ENCODE measurements around the gene SLC6A2.

Gene SLC6A2

GRCh38 chr16:55728797-55729196 lies 73.0 kb downstream of the SLC6A2 start:
- H3K27ac ChIP-seq (ENCODE audit: low read length), result no peak overlapping the region
- ATAC-seq (ENCODE audit: insufficient read depth, low read depth) (no peak), DNase-seq (no peak)
- H3K36me3 ChIP-seq (ENCODE audit: insufficient read depth, low read length), result no peaks in the 10 kb centered on the region
- no peak overlapping the region for H3K9ac ChIP-seq (ENCODE audit: low read depth, low read length)
- no peak overlapping the region for H3K4me3 ChIP-seq (ENCODE audit: low read depth in 1 of 2, low read length in 2 of 2)
- H3K27me3 ChIP-seq (ENCODE audit: insufficient read depth, low read length, poor library complexity), result no peaks in the 10 kb centered on the region
- no peak for TF ChIP-seq EZH2 (IDR thresholded peaks at IDR 0.05; ENCODE audit: borderline replicate concordance, low read depth, low read length, severe bottlenecking)
- TF ChIP-seq CTCF (IDR thresholded peaks at IDR 0.05; ENCODE audit: borderline replicate concordance, extremely low read depth, low read length, poor library complexity, severe bottlenecking), result no peak
- no peak overlapping the region for H3K4me2 ChIP-seq (ENCODE audit: insufficient read depth, low read length)
- H3K79me2 ChIP-seq (ENCODE audit: insufficient read depth, low read length), result no peaks in the 10 kb centered on the region
- H3K4me1 ChIP-seq (ENCODE audit: insufficient read depth, low read length), result no peaks in the 10 kb centered on the region
- no peak overlapping the region for H2AFZ ChIP-seq (ENCODE audit: low read depth, low read length)
- no peaks in the 10 kb centered on the region for H3K9me3 ChIP-seq (ENCODE audit: insufficient read depth, low read length, severe bottlenecking)
- no peaks in the 10 kb centered on the region for H4K20me1 ChIP-seq (ENCODE audit: insufficient read depth, low read length)

GRCh38 chr16:55730115-55730514 lies 74.3 kb downstream of the SLC6A2 start:
- Histone ChIP-seq H3K9me3 (ENCODE audit: insufficient read depth, low read length, severe bottlenecking) (no peaks in the 10 kb centered on the region), H3K9ac (ENCODE audit: low read depth, low read length) (no peak overlapping the region), H3K27me3 (ENCODE audit: insufficient read depth, low read length, poor library complexity) (no peaks in the 10 kb centered on the region), H3K4me1 (ENCODE audit: insufficient read depth, low read length) (no peaks in the 10 kb centered on the region), H3K4me3 (ENCODE audit: low read depth in 1 of 2, low read length in 2 of 2) (no peak overlapping the region), H3K36me3 (ENCODE audit: insufficient read depth, low read length) (no peaks in the 10 kb centered on the region), H3K79me2 (ENCODE audit: insufficient read depth, low read length) (no peaks in the 10 kb centered on the region), H3K4me2 (ENCODE audit: insufficient read depth, low read length) (no peak overlapping the region), H3K27ac (ENCODE audit: low read length) (no peak overlapping the region), H4K20me1 (ENCODE audit: insufficient read depth, low read length) (no peaks in the 10 kb centered on the region), H2AFZ (ENCODE audit: low read depth, low read length) (no peak overlapping the region)
- TF ChIP-seq CTCF (IDR thresholded peaks at IDR 0.05; ENCODE audit: borderline replicate concordance, extremely low read depth, low read length, poor library complexity, severe bottlenecking) (no peak), EZH2 (IDR thresholded peaks at IDR 0.05; ENCODE audit: borderline replicate concordance, low read depth, low read length, severe bottlenecking) (no peak)
- DNase-seq (no peak), ATAC-seq (ENCODE audit: insufficient read depth, low read depth) (no peak)

- DNase-seq (no peak), ATAC-seq (ENCODE audit: insufficient read depth, low read depth) (no peak)
- no peaks in the 10 kb centered on the region for H3K4me1 ChIP-seq (ENCODE audit: insufficient read depth, low read length)
- H3K27me3 ChIP-seq (ENCODE audit: insufficient read depth, low read length, poor library complexity), result no peaks in the 10 kb centered on the region
- no peaks in the 10 kb centered on the region for H3K36me3 ChIP-seq (ENCODE audit: insufficient read depth, low read length)
- no peak overlapping the region for H3K4me2 ChIP-seq (ENCODE audit: insufficient read depth, low read length)
- no peak overlapping the region for H3K9ac ChIP-seq (ENCODE audit: low read depth, low read length)
- H3K79me2 ChIP-seq (ENCODE audit: insufficient read depth, low read length), result no peaks in the 10 kb centered on the region
- TF ChIP-seq EZH2 (IDR thresholded peaks at IDR 0.05; ENCODE audit: borderline replicate concordance, low read depth, low read length, severe bottlenecking) (no peak), CTCF (IDR thresholded peaks at IDR 0.05; ENCODE audit: borderline replicate concordance, extremely low read depth, low read length, poor library complexity, severe bottlenecking) (no peak)
- no peak overlapping the region for H2AFZ ChIP-seq (ENCODE audit: low read depth, low read length)
- H3K27ac ChIP-seq (ENCODE audit: low read length), result no peak overlapping the region
- no peak overlapping the region for H3K4me3 ChIP-seq (ENCODE audit: low read depth in 1 of 2, low read length in 2 of 2)
- H4K20me1 ChIP-seq (ENCODE audit: insufficient read depth, low read length), result no peaks in the 10 kb centered on the region
- no peaks in the 10 kb centered on the region for H3K9me3 ChIP-seq (ENCODE audit: insufficient read depth, low read length, severe bottlenecking)
Measured at GRCh38 chr16:55732496-55732895, 76.7 kb downstream of the SLC6A2 start.

GRCh38 chr16:55734665-55735064 lies 78.9 kb downstream of the SLC6A2 start:
- Histone ChIP-seq H3K27me3 (ENCODE audit: insufficient read depth, low read length, poor library complexity) (peaks cover 4% of the 10 kb centered on the region), H4K20me1 (ENCODE audit: insufficient read depth, low read length) (no peaks in the 10 kb centered on the region), H3K9ac (ENCODE audit: low read depth, low read length) (no peak overlapping the region), H3K4me1 (ENCODE audit: insufficient read depth, low read length) (no peaks in the 10 kb centered on the region), H3K79me2 (ENCODE audit: insufficient read depth, low read length) (no peaks in the 10 kb centered on the region), H3K9me3 (ENCODE audit: insufficient read depth, low read length, severe bottlenecking) (no peaks in the 10 kb centered on the region), H3K4me3 (ENCODE audit: low read depth in 1 of 2, low read length in 2 of 2) (no peak overlapping the region), H3K27ac (ENCODE audit: low read length) (no peak overlapping the region), H2AFZ (ENCODE audit: low read depth, low read length) (no peak overlapping the region), H3K36me3 (ENCODE audit: insufficient read depth, low read length) (no peaks in the 10 kb centered on the region), H3K4me2 (ENCODE audit: insufficient read depth, low read length) (no peak overlapping the region)
- no peak for DNase-seq
- ATAC-seq (ENCODE audit: insufficient read depth, low read depth), result no peak
- TF ChIP-seq EZH2 (IDR thresholded peaks at IDR 0.05; ENCODE audit: borderline replicate concordance, low read depth, low read length, severe bottlenecking) (no peak), CTCF (IDR thresholded peaks at IDR 0.05; ENCODE audit: borderline replicate concordance, extremely low read depth, low read length, poor library complexity, severe bottlenecking) (no peak)

All from DND-41 (cell line).